Bronchial epithelial cell (primary cell): ENCODE results near the gene EFHD1. TPM values are rescaled to one million over a fixed set of nuclear protein-coding genes. Genes with fewer than 3 reads are reported as not detected.

Experiments used
- DNase-seq: peaks from one replicate; pipeline ENCODE4 v3.0.0-alpha.2; 2010; ENCODE audit warnings: low read depth
- FAIRE-seq: peaks from 2 replicates; lab custom pipeline; 2011; peaks lifted over from hg19 to GRCh38; lab: Jason Lieb, UNC
- H3K27me3 ChIP-seq: 2 replicates; pipeline ENCODE4 v1.5.1; 2011; ENCODE audit warnings: low read length; ENCODE audit not compliant: control insufficient read depth, insufficient read depth
- H3K36me3 ChIP-seq: 2 replicates; pipeline ENCODE4 v1.5.1; 2011; ENCODE audit warnings: low read length; ENCODE audit not compliant: control insufficient read depth, insufficient read depth
- H3K4me3 ChIP-seq: 2 replicates; pipeline ENCODE4 v1.5.1; 2011; ENCODE audit warnings: mild to moderate bottlenecking, low read depth, low read length, control low read depth
- total RNA-seq: library from RNA; depleted of rRNA; stranded (reverse); fragments of >200 nt; gene quantifications from 2 replicates; pipeline ENCODE4 v1.2.1, GENCODE V29; 2014
- TF ChIP-seq, protein P1 (sequence below): IDR thresholded peaks from 2 replicates; pipeline ENCODE4 v1.5.1; 2011; ENCODE audit warnings: mild to moderate bottlenecking, moderate library complexity, low read length, control low read depth, inconsistent platforms; ENCODE audit not compliant: insufficient read depth, severe bottlenecking

The EFHD1 gene
- total RNA-seq, 1 donor from 2014 or later: not detected

DNA sequence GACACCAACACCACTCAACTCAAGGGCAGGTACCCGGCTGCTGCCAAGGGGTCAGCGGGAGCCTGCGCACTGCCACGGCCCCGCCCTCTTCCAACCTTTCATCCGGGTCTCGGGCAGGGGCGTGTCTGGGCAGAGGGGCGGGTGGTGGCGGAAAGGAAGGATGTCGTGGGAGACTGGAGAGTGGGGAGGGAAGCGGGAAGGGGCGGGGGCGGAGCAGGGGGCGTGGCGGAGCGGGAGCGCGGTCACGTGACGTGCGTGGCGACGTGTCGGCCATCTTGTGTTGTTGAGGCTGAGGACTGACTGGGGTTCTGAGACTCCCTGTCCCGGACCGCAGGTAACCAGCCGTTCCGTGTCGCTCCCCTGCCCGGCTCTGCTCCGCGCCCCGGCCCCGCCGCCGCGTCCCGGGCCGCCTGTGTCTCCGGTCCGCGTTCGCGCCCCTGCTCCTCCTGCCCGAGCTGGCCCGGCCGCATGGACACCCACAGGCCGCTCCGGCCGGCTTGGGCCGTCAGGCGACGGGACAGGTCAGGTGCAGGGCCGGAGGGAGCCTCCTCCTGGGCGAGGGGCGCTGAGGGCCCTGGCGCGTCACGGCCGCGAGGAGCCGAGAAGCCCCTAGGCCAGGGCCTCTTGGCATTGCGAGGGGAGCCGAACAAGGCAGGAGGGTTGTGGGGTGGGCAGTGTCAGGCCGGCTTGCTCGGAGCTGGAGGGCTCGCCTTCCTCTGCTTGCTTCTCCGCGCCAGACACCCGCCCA is 63.8 kb downstream of the EFHD1 start, which contains the start of gene GIGYF2:
TSS of gene GIGYF2 (plus strand) at position 273 of the 748 bp plus-strand sequence. CDS start 37,867 bp downstream, outside the sequence.
- DNase-seq (peak; percentile 87), FAIRE-seq (no peak)
- Histone ChIP-seq H3K4me3 (peak within 1 kb of the TSS; percentile 96), H3K36me3 (no peaks in the 10 kb centered on the region), H3K27me3 (no peaks in the 10 kb centered on the region)
- TF ChIP-seq, protein P1, sequence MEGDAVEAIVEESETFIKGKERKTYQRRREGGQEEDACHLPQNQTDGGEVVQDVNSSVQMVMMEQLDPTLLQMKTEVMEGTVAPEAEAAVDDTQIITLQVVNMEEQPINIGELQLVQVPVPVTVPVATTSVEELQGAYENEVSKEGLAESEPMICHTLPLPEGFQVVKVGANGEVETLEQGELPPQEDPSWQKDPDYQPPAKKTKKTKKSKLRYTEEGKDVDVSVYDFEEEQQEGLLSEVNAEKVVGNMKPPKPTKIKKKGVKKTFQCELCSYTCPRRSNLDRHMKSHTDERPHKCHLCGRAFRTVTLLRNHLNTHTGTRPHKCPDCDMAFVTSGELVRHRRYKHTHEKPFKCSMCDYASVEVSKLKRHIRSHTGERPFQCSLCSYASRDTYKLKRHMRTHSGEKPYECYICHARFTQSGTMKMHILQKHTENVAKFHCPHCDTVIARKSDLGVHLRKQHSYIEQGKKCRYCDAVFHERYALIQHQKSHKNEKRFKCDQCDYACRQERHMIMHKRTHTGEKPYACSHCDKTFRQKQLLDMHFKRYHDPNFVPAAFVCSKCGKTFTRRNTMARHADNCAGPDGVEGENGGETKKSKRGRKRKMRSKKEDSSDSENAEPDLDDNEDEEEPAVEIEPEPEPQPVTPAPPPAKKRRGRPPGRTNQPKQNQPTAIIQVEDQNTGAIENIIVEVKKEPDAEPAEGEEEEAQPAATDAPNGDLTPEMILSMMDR: no peak

DNA sequence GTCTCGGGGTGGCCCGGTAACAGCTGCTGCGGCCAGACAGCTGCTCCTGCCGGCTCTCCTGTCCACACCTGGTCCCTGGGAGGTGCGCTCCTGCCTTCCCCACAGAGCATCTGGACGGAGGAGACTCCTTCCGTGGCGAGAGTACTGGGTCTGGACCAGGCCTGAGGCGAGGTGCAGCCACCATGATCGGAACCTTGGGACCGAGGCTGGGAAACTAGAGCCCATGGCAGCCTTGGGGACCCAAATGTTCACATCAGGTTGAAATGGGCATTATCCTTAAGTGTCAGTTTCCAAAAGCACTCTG is 64.4 kb downstream of the EFHD1 start:
- H3K27me3 ChIP-seq: no peaks in the 10 kb centered on the region
- DNase-seq: peak; percentile 15
- H3K36me3 ChIP-seq: no peaks in the 10 kb centered on the region
- no peak for FAIRE-seq
- TF ChIP-seq, protein P1: no peak
- peak overlapping the region; percentile 96 for H3K4me3 ChIP-seq

DNA sequence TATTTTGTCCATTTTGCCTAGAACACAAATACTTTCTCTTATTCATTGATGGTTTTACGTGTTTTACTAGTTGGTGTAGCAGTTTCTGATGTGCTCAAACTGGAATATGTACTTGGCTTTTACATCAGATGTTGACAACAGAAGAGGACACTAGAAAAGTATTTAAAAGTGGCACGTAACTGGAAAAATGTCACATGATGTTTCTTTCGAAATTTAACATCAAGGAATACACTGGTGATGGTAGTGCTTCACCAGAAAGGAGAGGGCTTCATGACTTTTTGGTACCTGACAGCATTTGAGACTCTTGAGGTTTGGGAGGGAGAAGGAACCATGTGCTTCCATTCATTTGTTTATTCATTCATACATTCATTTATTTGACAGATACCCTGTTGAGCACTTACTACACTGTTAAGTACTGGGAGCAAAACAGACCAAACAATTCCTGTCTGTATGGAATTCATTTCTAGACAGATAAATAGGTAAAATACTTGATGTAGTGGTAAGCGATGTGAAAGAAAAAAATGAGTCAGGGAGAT is 65.2 kb downstream of the EFHD1 start:
- no peak for FAIRE-seq
- TF ChIP-seq, protein P1: no peak
- Histone ChIP-seq H3K36me3 (no peaks in the 10 kb centered on the region), H3K4me3 (peak overlapping the region; percentile 96), H3K27me3 (no peaks in the 10 kb centered on the region)
- DNase-seq: peak; percentile 8

DNA sequence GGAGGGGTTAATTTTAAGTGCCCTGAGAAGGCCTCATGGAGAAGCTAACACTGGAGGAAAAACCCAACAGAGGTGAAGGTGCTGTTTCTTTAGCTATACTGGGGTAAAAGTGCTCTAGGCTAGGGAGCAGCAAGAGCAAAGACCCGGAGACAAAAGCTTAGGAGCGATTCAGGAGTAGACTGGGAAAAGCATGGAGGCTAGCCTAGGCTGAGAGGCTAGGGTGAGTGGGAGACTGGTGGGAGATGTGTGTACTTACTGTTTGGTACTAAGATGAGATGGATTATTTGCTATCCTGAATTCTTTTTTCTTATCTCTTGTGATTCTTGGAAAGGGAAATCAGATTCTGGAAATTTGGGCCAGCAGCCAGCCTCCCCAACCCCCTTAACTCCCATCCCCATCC is 65.7 kb downstream of the EFHD1 start:
- Histone ChIP-seq H3K27me3 (no peaks in the 10 kb centered on the region), H3K4me3 (no peak overlapping the region), H3K36me3 (no peaks in the 10 kb centered on the region)
- FAIRE-seq (no peak), DNase-seq (no peak)
- TF ChIP-seq, protein P1: no peak

DNA sequence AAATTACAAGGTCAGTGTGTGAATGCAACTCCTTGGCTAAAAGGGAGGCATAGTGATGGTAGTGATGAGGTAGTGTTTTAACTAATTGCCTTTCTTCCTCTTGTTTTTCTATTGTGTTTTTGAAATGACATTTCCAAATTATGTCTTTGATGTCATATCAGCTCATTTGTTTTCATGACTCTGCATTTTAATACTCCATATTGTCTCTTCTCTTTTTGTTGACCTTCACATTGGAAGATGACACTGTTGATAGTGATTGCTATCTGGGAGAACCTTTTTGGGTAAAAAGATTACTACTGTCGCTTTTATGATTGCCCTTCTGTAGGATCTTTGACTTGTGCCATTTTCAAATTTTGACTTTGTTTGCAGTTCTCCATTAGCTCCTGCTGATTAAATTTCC is 66.8 kb downstream of the EFHD1 start:
- no peak for FAIRE-seq
- Histone ChIP-seq H3K4me3 (no peak overlapping the region), H3K36me3 (no peaks in the 10 kb centered on the region), H3K27me3 (no peaks in the 10 kb centered on the region)
- DNase-seq: no peak
- TF ChIP-seq, protein P1: no peak
